Hematopoietic multipotent progenitor cell treated with erythropoietin and hydrocortisone succinate and interleukin-3 and kit ligand, for 6 days (in vitro differentiated cells): ENCODE measurements around the gene CDC20.
"Not testable (repeated sequence)": the region's sequence is repeated elsewhere in the genome, so short reads cannot be mapped to it uniquely, and the experiment has no call there.

Source experiments
- DNase-seq: peaks from one replicate; pipeline ENCODE4 v3.0.0-alpha.2; 2015

The CDC20 gene

GRCh38 chr1:43386676-43387075 lies 27.9 kb downstream of the CDC20 start:
- no peak for DNase-seq

- DNase-seq = no peak
Observed at GRCh38 chr1:43387976-43388599, 29.3 kb downstream of the CDC20 start.

GRCh38 chr1:43388613-43389012 lies 29.8 kb downstream of the CDC20 start:
- no peak for DNase-seq

GRCh38 chr1:43389326-43390313 lies 30.8 kb downstream of the CDC20 start, which contains the start of the genes MED8 and SZT2:
Gene MED8 (minus strand): TSS chr1:43389800. CDS start chr1:43389764, 36 bp downstream.
Gene SZT2 (plus strand): TSS chr1:43389899. CDS start chr1:43389969, 70 bp downstream.
- peak; percentile 96 for DNase-seq

GRCh38 chr1:43392702-43393101 lies 33.9 kb downstream of the CDC20 start:
- no peak for DNase-seq

- DNase-seq = no peak
Observed at GRCh38 chr1:43395523-43395922, 36.7 kb downstream of the CDC20 start.

- no peak for DNase-seq
Observed at GRCh38 chr1:43396059-43396458, 37.3 kb downstream of the CDC20 start.

GRCh38 chr1:43398227-43398626 lies 39.4 kb downstream of the CDC20 start:
- DNase-seq = peak; percentile 73

GRCh38 chr1:43400441-43400840 lies 41.7 kb downstream of the CDC20 start:
- not testable (repeated sequence) for DNase-seq

GRCh38 chr1:43402089-43402865 lies 43.5 kb downstream of the CDC20 start:
- peak; percentile 58 for DNase-seq

- DNase-seq = no peak
Observed at GRCh38 chr1:43404353-43404752, 45.6 kb downstream of the CDC20 start.

- DNase-seq = peak; percentile 99
Observed at GRCh38 chr1:43405219-43405875, 46.6 kb downstream of the CDC20 start.

GRCh38 chr1:43405876-43406234 lies 47.1 kb downstream of the CDC20 start:
- no peak for DNase-seq

GRCh38 chr1:43410571-43410970 lies 51.8 kb downstream of the CDC20 start:
- no peak for DNase-seq
